ENCODE results near the gene PTPRT. TPM values are rescaled to one million over a fixed set of nuclear protein-coding genes. Genes with fewer than 3 reads are reported as not detected.

PTPRT gene
- total and polyA plus RNA-seq, 4 donors: 0.14 to 2.8 (median 0.40) TPM

GRCh38 chr20:42053350-42053749, 1136.4 kb downstream of the PTPRT start:
- no peak for DNase-seq (ENCODE audit: low spot score)
- 64% methylated on average over 3 of the region's 3 CpGs for WGBS
- Histone ChIP-seq H3K9me3 (ENCODE audit: control insufficient read depth in 4 of 4, low read length in 3 of 4) (no peaks in the 10 kb centered on the region), H3K4me3 (ENCODE audit: low read depth in 1 of 3, low read length in 3 of 3) (no peak overlapping the region), H3K27ac (ENCODE audit: low read depth in 1 of 2, low read length in 2 of 2) (no peak overlapping the region), H3K4me1 (ENCODE audit: control insufficient read depth in 4 of 4, insufficient read depth in 4 of 4, low read length in 3 of 4) (no peaks in the 10 kb centered on the region), H3K27me3 (ENCODE audit: control insufficient read depth in 4 of 4, insufficient read depth in 4 of 4, low read length in 3 of 4) (no peaks in the 10 kb centered on the region), H3K36me3 (ENCODE audit: control insufficient read depth in 4 of 4, insufficient read depth in 3 of 4, low read depth in 1 of 4, low read length in 3 of 4) (no peaks in the 10 kb centered on the region), H3K9ac (ENCODE audit: low read depth in 1 of 2, low read length in 2 of 2) (no peak overlapping the region)
- TF ChIP-seq TAF1 (conservative IDR thresholded peaks at IDR 0.05) (no peak), FOXA2 (IDR thresholded peaks at IDR 0.05) (no peak), SP1 (IDR thresholded peaks at IDR 0.05) (no peak)

- Histone ChIP-seq H3K27me3 (ENCODE audit: control insufficient read depth in 4 of 4, insufficient read depth in 4 of 4, low read length in 3 of 4) (peaks cover 0 to 2% (median 0%) of the 10 kb centered on the region in 4 donors), H3K36me3 (ENCODE audit: control insufficient read depth in 4 of 4, insufficient read depth in 3 of 4, low read depth in 1 of 4, low read length in 3 of 4) (no peaks in the 10 kb centered on the region), H3K27ac (ENCODE audit: low read depth in 1 of 2, low read length in 2 of 2) (no peak overlapping the region), H3K4me3 (ENCODE audit: low read depth in 1 of 3, low read length in 3 of 3) (no peak overlapping the region), H3K9ac (ENCODE audit: low read depth in 1 of 2, low read length in 2 of 2) (no peak overlapping the region), H3K9me3 (ENCODE audit: control insufficient read depth in 4 of 4, low read length in 3 of 4) (no peaks in the 10 kb centered on the region), H3K4me1 (ENCODE audit: control insufficient read depth in 4 of 4, insufficient read depth in 4 of 4, low read length in 3 of 4) (no peaks in the 10 kb centered on the region)
- no peak for DNase-seq (ENCODE audit: low spot score)
- 79% methylated on average over 5 of the region's 5 CpGs for WGBS
- TF ChIP-seq MAX (IDR thresholded peaks at IDR 0.05): no peak
- no peak for TF ChIP-seq FOXA1 (IDR thresholded peaks at IDR 0.05)
- TF ChIP-seq FOXA2 (IDR thresholded peaks at IDR 0.05): no peak
- no peak for TF ChIP-seq GABPA (IDR thresholded peaks at IDR 0.05 in 1 of 2, conservative IDR thresholded peaks at IDR 0.05 in 1 of 2)
- no peak for TF ChIP-seq EGR1 (IDR thresholded peaks at IDR 0.05; ENCODE audit: low read depth in 2 of 2)
- no peak for TF ChIP-seq HNF4A (conservative IDR thresholded peaks at IDR 0.05)
Measured at GRCh38 chr20:42051921-42052320, 1137.8 kb downstream of the PTPRT start.

- H3K27ac ChIP-seq (ENCODE audit: low read depth in 1 of 2, low read length in 2 of 2): no peak overlapping the region
- no peak for TF ChIP-seq NR2F2 (IDR thresholded peaks at IDR 0.05)
- TF ChIP-seq JUND (IDR thresholded peaks at IDR 0.05): no peak
- TF ChIP-seq FOXA2 (IDR thresholded peaks at IDR 0.05): no peak
- TF ChIP-seq GABPA (IDR thresholded peaks at IDR 0.05 in 1 of 2, conservative IDR thresholded peaks at IDR 0.05 in 1 of 2): no peak
- no peak for TF ChIP-seq HNF4G (IDR thresholded peaks at IDR 0.05)
- TF ChIP-seq ZBTB33 (IDR thresholded peaks at IDR 0.05): no peak
- no peak for TF ChIP-seq REST (IDR thresholded peaks at IDR 0.05)
- TF ChIP-seq SP1 (IDR thresholded peaks at IDR 0.05): no peak
- TF ChIP-seq RAD21 (IDR thresholded peaks at IDR 0.05): no peak
- no peak for DNase-seq (ENCODE audit: low spot score)
- no peak overlapping the region for H3K9ac ChIP-seq (ENCODE audit: low read depth in 1 of 2, low read length in 2 of 2)
- no peaks in the 10 kb centered on the region for H3K36me3 ChIP-seq (ENCODE audit: control insufficient read depth in 4 of 4, insufficient read depth in 3 of 4, low read depth in 1 of 4, low read length in 3 of 4)
- WGBS: 49% methylated on average over 7 of the region's 7 CpGs
- peaks cover 0 to 2% (median 0%) of the 10 kb centered on the region in 4 donors for H3K27me3 ChIP-seq (ENCODE audit: control insufficient read depth in 4 of 4, insufficient read depth in 4 of 4, low read length in 3 of 4)
- no peaks in the 10 kb centered on the region for H3K4me1 ChIP-seq (ENCODE audit: control insufficient read depth in 4 of 4, insufficient read depth in 4 of 4, low read length in 3 of 4)
- no peak overlapping the region for H3K4me3 ChIP-seq (ENCODE audit: low read depth in 1 of 3, low read length in 3 of 3)
- peaks cover 0 to 4% (median 0%) of the 10 kb centered on the region in 4 donors for H3K9me3 ChIP-seq (ENCODE audit: control insufficient read depth in 4 of 4, low read length in 3 of 4)
Measured at GRCh38 chr20:42046371-42047085, 1143.2 kb downstream of the PTPRT start.

All from liver (tissue), 9 donors.